ENCODE measurements around the gene FADD. TPM values are rescaled to one million over a fixed set of nuclear protein-coding genes. Genes with fewer than 3 reads are reported as not detected.

FADD gene
- total RNA-seq, 2 donors from 2014 or later: 16.0 to 18.4 TPM

- TF ChIP-seq POLR2A (IDR thresholded peaks at IDR 0.05) (no peak), CTCF (IDR thresholded peaks at IDR 0.05) (no peak), POLR2AphosphoS5 (IDR thresholded peaks at IDR 0.05) (no peak)
- Histone ChIP-seq H3K36me3 (no peaks in the 10 kb centered on the region), H3K4me3 (no peak overlapping the region), H3K27ac (no peak overlapping the region), H3K4me1 (replicated peaks) (no peaks in the 10 kb centered on the region), H3K9me3 (no peaks in the 10 kb centered on the region), H3K27me3 (replicated peaks; ENCODE audit: insufficient read depth) (no peaks in the 10 kb centered on the region)
- intact Hi-C loops (cut with DNase I): no loop called here
- DNase-seq (ENCODE audit: low spot score): no peak
- WGBS: 44% methylated on average over 8 of the region's 8 CpGs
These were observed 44.1 kb downstream of the FADD start for GRCh38 chr11:70247042-70247709.

GRCh38 chr11:70247710-70248072 lies 44.6 kb downstream of the FADD start:
- H3K9me3 ChIP-seq: no peaks in the 10 kb centered on the region
- H3K36me3 ChIP-seq: no peaks in the 10 kb centered on the region
- no peak overlapping the region for H3K27ac ChIP-seq
- TF ChIP-seq POLR2AphosphoS5 (IDR thresholded peaks at IDR 0.05) (no peak), POLR2A (IDR thresholded peaks at IDR 0.05) (no peak), CTCF (IDR thresholded peaks at IDR 0.05) (no peak)
- no peaks in the 10 kb centered on the region for H3K4me1 ChIP-seq (replicated peaks)
- intact Hi-C loops (cut with DNase I): no loop called here
- WGBS: 21% methylated on average over 4 of the region's 4 CpGs
- no peak for DNase-seq (ENCODE audit: low spot score)
- no peak overlapping the region for H3K4me3 ChIP-seq
- H3K27me3 ChIP-seq (replicated peaks; ENCODE audit: insufficient read depth): no peaks in the 10 kb centered on the region

- no peak overlapping the region for H3K27ac ChIP-seq
- intact Hi-C loops (cut with DNase I): no loop called here
- 71% methylated on average over 16 of the region's 16 CpGs for WGBS
These were observed 48.0 kb downstream of the FADD start for GRCh38 chr11:70250876-70251658.

GRCh38 chr11:70251659-70252321 lies 48.7 kb downstream of the FADD start:
- Histone ChIP-seq H3K27ac (no peak overlapping the region), H3K36me3 (no peaks in the 10 kb centered on the region), H3K27me3 (replicated peaks; ENCODE audit: insufficient read depth) (no peaks in the 10 kb centered on the region), H3K4me3 (no peak overlapping the region), H3K9me3 (no peaks in the 10 kb centered on the region), H3K4me1 (replicated peaks) (no peaks in the 10 kb centered on the region)
- DNase-seq (ENCODE audit: low spot score): no peak
- TF ChIP-seq CTCF (IDR thresholded peaks at IDR 0.05) (no peak), POLR2AphosphoS5 (IDR thresholded peaks at IDR 0.05) (no peak), POLR2A (IDR thresholded peaks at IDR 0.05) (no peak)
- intact Hi-C loops (cut with DNase I): no loop called here
- WGBS: 68% methylated on average over 21 of the region's 21 CpGs

More at GRCh38 chr11:70250876-70251658, 48.0 kb downstream of the FADD start:
- H3K4me1 ChIP-seq (replicated peaks): no peaks in the 10 kb centered on the region
- H3K27me3 ChIP-seq (replicated peaks; ENCODE audit: insufficient read depth): no peaks in the 10 kb centered on the region
- TF ChIP-seq POLR2AphosphoS5 (IDR thresholded peaks at IDR 0.05) (no peak), POLR2A (IDR thresholded peaks at IDR 0.05) (no peak), CTCF (IDR thresholded peaks at IDR 0.05) (no peak)
- DNase-seq (ENCODE audit: low spot score): no peak
- H3K36me3 ChIP-seq: no peaks in the 10 kb centered on the region
- no peaks in the 10 kb centered on the region for H3K9me3 ChIP-seq
- no peak overlapping the region for H3K4me3 ChIP-seq

All from prostate gland (tissue), 2 donors.